OCI-LY1 (cell line): Measurements from ENCODE around the gene SH3PXD2A.

ENCODE experiments used
- H2AFZ ChIP-seq: fragments of 200-600 bp; sonication (generic), shearing (Covaris generic); 2 replicates; pipeline ENCODE4 v1.6.0; 2014; ENCODE audit warnings: antibody characterized with exemption, mild to moderate bottlenecking, low read length
- H3F3A ChIP-seq: fragments of 200-600 bp; sonication (generic), shearing (Covaris generic); 2 replicates; pipeline ENCODE4 v1.6.0; 2014; ENCODE audit warnings: mild to moderate bottlenecking, antibody characterized with exemption, low read length, moderate library complexity; ENCODE audit not compliant: insufficient read depth
- H3K27ac ChIP-seq: fragments of 200-600 bp; sonication (generic); 2 replicates; pipeline ENCODE4 v1.5.1; 2014; ENCODE audit warnings: low read length, mixed run types, mild to moderate bottlenecking, low read depth; ENCODE audit not compliant: poor library complexity, severe bottlenecking
- H3K27me3 ChIP-seq: fragments of 200-600 bp; sonication (generic); 2 replicates; pipeline ENCODE4 v1.6.0; 2014; ENCODE audit warnings: antibody characterized with exemption, mild to moderate bottlenecking, low read length, moderate library complexity; ENCODE audit not compliant: insufficient read depth
- H3K36me3 ChIP-seq: fragments of 200-600 bp; sonication (generic); 2 replicates; pipeline ENCODE4 v1.6.1; 2014; ENCODE audit warnings: mild to moderate bottlenecking, antibody characterized with exemption, low read length, moderate library complexity, mixed read lengths; ENCODE audit not compliant: insufficient read depth
- H3K4me1 ChIP-seq: fragments of 200-600 bp; sonication (generic); 2 replicates; pipeline ENCODE4 v1.5.1; 2014; ENCODE audit warnings: mild to moderate bottlenecking, low read length, moderate library complexity; ENCODE audit not compliant: insufficient read depth, severe bottlenecking
- H3K4me2 ChIP-seq: fragments of 200-600 bp; sonication (generic), shearing (Covaris generic); 2 replicates; pipeline ENCODE4 v1.6.1; 2014; ENCODE audit warnings: low read length
- H3K4me3 ChIP-seq: fragments of 200-600 bp; sonication (generic); 2 replicates; pipeline ENCODE4 v1.5.1; 2014; ENCODE audit warnings: low read length, low read depth, mild to moderate bottlenecking, mixed read lengths; ENCODE audit not compliant: poor library complexity, severe bottlenecking
- H3K79me2 ChIP-seq: fragments of 200-600 bp; shearing (Covaris generic); 2 replicates; pipeline ENCODE4 v1.6.1; 2016; ENCODE audit warnings: mixed run types, low read length, mixed read lengths; ENCODE audit not compliant: insufficient read depth
- H3K9ac ChIP-seq: fragments of 200-600 bp; sonication (generic), shearing (Covaris generic); 2 replicates; pipeline ENCODE4 v1.6.1; 2014; ENCODE audit warnings: mild to moderate bottlenecking, low read length, mixed read lengths
- H3K9me2 ChIP-seq: fragments of 200-600 bp; sonication (generic), shearing (Covaris generic); 2 replicates; pipeline ENCODE4 v1.6.1; 2014; ENCODE audit warnings: low read depth, mild to moderate bottlenecking, low read length, mixed read lengths
- H3K9me3 ChIP-seq: fragments of 200-600 bp; shearing (Covaris generic); 2 replicates; pipeline ENCODE4 v1.6.1; 2014; ENCODE audit warnings: low read length, mixed read lengths
- H4K20me1 ChIP-seq: fragments of 200-600 bp; sonication (generic), shearing (Covaris generic); 2 replicates; pipeline ENCODE4 v1.6.0; 2016; ENCODE audit warnings: mild to moderate bottlenecking, low read length; ENCODE audit not compliant: insufficient read depth
- EZH2 ChIP-seq: fragments of 200-600 bp; sonication (generic), shearing (Covaris generic); IDR thresholded peaks from 2 replicates; pipeline ENCODE4 v1.8.0; 2017; ENCODE audit warnings: borderline replicate concordance, mixed run types, mild to moderate bottlenecking, antibody characterized with exemption, low read length, moderate library complexity, mixed read lengths
- TF ChIP-seq, protein P1 (sequence below): fragments of 200-600 bp; sonication (generic), shearing (Covaris generic); IDR thresholded peaks from 2 replicates; pipeline ENCODE4 v1.5.1; 2017; ENCODE audit warnings: mild to moderate bottlenecking, antibody characterized with exemption, low read length, moderate library complexity, mixed read lengths

The SH3PXD2A gene

GRCh38 chr10:103669944-103670343, 185.4 kb downstream of the SH3PXD2A start:
- Histone ChIP-seq H3K36me3 (no peaks in the 10 kb centered on the region), H3K9me3 (no peaks in the 10 kb centered on the region), H3F3A (no peaks in the 10 kb centered on the region), H2AFZ (no peak overlapping the region), H3K4me1 (no peaks in the 10 kb centered on the region), H3K27ac (no peak overlapping the region), H3K4me3 (no peak overlapping the region), H3K4me2 (no peak overlapping the region), H4K20me1 (no peaks in the 10 kb centered on the region), H3K9ac (no peak overlapping the region), H3K9me2 (no peaks in the 10 kb centered on the region), H3K27me3 (no peaks in the 10 kb centered on the region), H3K79me2 (no peaks in the 10 kb centered on the region)
- no peak for TF ChIP-seq EZH2
- TF ChIP-seq, protein P1, sequence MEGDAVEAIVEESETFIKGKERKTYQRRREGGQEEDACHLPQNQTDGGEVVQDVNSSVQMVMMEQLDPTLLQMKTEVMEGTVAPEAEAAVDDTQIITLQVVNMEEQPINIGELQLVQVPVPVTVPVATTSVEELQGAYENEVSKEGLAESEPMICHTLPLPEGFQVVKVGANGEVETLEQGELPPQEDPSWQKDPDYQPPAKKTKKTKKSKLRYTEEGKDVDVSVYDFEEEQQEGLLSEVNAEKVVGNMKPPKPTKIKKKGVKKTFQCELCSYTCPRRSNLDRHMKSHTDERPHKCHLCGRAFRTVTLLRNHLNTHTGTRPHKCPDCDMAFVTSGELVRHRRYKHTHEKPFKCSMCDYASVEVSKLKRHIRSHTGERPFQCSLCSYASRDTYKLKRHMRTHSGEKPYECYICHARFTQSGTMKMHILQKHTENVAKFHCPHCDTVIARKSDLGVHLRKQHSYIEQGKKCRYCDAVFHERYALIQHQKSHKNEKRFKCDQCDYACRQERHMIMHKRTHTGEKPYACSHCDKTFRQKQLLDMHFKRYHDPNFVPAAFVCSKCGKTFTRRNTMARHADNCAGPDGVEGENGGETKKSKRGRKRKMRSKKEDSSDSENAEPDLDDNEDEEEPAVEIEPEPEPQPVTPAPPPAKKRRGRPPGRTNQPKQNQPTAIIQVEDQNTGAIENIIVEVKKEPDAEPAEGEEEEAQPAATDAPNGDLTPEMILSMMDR = no peak

GRCh38 chr10:103669243-103669929, 186.0 kb downstream of the SH3PXD2A start:
- no peaks in the 10 kb centered on the region for H4K20me1 ChIP-seq
- H3K27ac ChIP-seq = no peak overlapping the region
- no peaks in the 10 kb centered on the region for H3K9me3 ChIP-seq
- H3K4me1 ChIP-seq = no peaks in the 10 kb centered on the region
- H3K36me3 ChIP-seq = no peaks in the 10 kb centered on the region
- H3K4me3 ChIP-seq = no peak overlapping the region
- H3K79me2 ChIP-seq = no peaks in the 10 kb centered on the region
- no peak overlapping the region for H3K9ac ChIP-seq
- no peaks in the 10 kb centered on the region for H3F3A ChIP-seq
- no peak overlapping the region for H3K4me2 ChIP-seq
- no peak overlapping the region for H2AFZ ChIP-seq
- no peaks in the 10 kb centered on the region for H3K27me3 ChIP-seq
- no peaks in the 10 kb centered on the region for H3K9me2 ChIP-seq
- TF ChIP-seq, protein P1 = no peak
- no peak for TF ChIP-seq EZH2

DNA sequence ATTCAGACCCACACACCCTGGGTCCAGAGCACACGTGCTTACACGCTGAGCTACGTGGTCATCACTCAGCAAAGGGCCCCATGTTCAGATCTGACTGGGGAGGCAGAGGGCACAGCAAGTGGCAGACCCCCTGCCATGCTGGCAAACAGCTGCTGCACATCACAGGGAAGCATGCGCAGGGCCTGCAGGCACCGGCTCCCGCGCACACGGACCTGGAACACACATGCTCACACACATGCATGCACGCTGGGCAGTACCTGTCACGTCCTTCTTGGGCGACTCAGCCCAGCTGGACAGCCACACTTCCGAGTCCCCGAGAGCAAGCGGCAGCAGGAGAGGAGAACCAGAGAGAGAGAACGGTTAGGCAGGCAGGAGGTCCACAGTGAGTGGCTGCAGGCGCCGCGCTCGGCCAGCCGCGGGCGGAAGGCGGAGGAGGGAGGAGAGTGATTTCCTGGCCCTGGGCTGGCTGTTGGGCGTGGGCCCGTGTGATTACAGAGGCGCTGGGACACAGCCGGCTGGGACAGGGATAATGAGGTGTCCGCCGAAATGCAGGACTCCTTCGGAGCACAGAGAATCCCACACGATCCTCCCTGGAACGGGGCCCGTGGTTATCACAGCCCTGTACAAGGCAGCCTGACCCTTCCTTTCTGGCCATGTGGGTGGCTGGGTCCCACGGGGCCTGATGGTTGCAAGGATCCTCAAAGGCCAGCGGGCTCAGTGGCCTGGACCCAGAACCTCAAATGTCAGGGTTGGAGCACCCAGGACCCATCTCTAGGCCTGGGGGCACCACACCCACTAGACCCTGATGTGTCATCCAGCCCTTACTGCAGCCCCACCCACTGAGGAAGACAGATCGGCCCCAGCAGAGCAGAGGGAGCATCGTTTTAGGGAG, 186.8 kb downstream of the SH3PXD2A start:
- Histone ChIP-seq H2AFZ (no peak overlapping the region), H3K36me3 (no peaks in the 10 kb centered on the region), H3K79me2 (no peaks in the 10 kb centered on the region), H3K4me2 (no peak overlapping the region), H3K27me3 (no peaks in the 10 kb centered on the region), H3K9ac (no peak overlapping the region), H3K9me3 (no peaks in the 10 kb centered on the region), H3K27ac (no peak overlapping the region), H3F3A (no peaks in the 10 kb centered on the region), H4K20me1 (no peaks in the 10 kb centered on the region), H3K9me2 (no peaks in the 10 kb centered on the region), H3K4me1 (no peaks in the 10 kb centered on the region), H3K4me3 (no peak overlapping the region)
- TF ChIP-seq, protein P1 = no peak
- TF ChIP-seq EZH2 = no peak
